Uterus (tissue), 2 donors: ENCODE results near the gene SH3PXD2A.

Experiments used
- POLR2A ChIP-seq, 2 donors: fragments of 450-650 bp; IDR thresholded peaks; one replicate each; pipeline ENCODE4 v1.6.1; 2016; ENCODE audit warnings: antibody characterized with exemption in 2 of 2, mild to moderate bottlenecking in 1 of 2, moderate library complexity in 1 of 2
- TF ChIP-seq, protein P1 (sequence below), 4 experiments: fragments of 200-600 bp in 2 of 4; fragments of 450-650 bp in 2 of 4; sonication (generic) in 2 of 4; IDR thresholded peaks; one replicate each; pipeline ENCODE4 v1.5.1; 2016 to 2019; ENCODE audit warnings: antibody characterized with exemption in 4 of 4, mild to moderate bottlenecking in 2 of 4, moderate library complexity in 1 of 4

DNA sequence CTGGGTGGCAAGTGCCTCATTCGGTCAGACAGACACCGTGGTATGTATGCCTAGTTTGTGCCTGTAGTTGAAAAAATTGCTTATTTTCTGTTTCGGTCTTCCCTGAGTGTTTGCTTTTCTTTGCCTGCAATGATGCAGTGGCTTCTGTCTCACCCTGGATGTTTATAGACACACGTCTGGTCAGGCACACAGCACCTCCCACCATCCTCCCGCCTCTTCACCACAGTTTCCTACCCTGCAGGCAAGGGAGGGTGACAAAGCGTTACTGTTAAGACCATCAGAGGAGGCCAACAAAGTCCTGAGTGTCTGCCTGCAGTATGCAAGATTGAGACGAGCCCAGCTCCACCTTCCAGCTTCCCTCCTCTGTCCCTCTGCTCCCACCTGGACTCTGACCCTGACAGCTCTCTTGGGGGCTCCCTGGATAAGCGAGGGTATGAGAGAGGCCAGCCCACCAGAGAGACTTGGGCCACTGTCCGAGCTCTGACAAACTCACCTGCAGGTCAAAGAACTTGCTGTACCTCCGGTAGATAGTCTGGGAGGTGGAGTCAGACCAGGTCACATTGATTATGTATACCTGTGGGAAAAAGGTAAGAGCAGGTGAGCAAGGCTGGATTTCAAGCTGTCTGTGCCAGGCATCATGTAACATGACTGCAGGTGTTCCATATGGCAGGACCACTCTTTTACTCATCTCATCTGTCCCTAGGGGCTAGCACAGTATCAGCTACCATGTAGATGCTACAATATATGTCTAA, 54.4 kb downstream of the SH3PXD2A start:
- TF ChIP-seq, protein P1, sequence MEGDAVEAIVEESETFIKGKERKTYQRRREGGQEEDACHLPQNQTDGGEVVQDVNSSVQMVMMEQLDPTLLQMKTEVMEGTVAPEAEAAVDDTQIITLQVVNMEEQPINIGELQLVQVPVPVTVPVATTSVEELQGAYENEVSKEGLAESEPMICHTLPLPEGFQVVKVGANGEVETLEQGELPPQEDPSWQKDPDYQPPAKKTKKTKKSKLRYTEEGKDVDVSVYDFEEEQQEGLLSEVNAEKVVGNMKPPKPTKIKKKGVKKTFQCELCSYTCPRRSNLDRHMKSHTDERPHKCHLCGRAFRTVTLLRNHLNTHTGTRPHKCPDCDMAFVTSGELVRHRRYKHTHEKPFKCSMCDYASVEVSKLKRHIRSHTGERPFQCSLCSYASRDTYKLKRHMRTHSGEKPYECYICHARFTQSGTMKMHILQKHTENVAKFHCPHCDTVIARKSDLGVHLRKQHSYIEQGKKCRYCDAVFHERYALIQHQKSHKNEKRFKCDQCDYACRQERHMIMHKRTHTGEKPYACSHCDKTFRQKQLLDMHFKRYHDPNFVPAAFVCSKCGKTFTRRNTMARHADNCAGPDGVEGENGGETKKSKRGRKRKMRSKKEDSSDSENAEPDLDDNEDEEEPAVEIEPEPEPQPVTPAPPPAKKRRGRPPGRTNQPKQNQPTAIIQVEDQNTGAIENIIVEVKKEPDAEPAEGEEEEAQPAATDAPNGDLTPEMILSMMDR (IDR thresholded peaks at IDR 0.05) = no peak
- no peak for TF ChIP-seq POLR2A (IDR thresholded peaks at IDR 0.05)
